Measurements from ENCODE around the gene ISYNA1. TPM values are rescaled to one million over a fixed set of nuclear protein-coding genes. Genes with fewer than 3 reads are reported as not detected.

Gene ISYNA1
- total and polyA plus RNA-seq, 8 donors, result 7.8 to 47.3 (median 15.4) TPM

DNA sequence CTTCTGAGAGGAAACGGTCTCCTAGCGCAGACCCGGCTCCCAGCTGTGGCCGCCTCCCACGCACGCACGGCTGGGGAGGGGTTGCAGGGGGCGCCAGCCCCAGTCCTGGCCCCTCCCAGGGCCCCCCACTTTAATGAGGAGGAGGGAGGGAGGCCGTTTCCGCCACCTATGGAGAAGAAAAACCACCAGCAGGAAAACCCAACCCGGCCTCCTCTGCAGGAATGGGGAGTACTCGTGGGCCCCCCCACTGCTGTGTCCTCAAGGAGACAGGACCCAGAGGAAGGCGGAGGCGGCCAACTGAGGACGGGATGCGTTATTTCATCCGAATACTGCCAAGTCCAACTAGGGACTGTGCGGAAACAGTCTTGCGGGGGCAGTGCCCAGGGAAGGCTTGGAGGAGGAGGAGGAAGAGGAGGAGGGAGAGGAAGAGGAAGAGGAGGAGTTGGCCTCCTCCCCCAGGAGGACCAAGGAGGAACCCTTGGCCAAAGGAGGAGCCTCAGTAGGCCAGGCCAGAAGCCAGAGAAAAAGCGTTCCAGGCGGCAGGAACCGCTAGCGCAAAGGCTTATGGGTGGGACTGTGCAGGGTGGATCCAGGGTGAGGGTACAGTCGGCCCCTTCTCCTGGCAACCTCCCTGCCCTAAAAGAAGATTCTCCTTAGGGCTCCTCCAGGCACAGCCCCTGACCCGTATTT, 22.6 kb downstream of the ISYNA1 start:
- no peaks in the 10 kb centered on the region for H3K9me3 ChIP-seq
- TF ChIP-seq EP300 (IDR thresholded peaks at IDR 0.05) (no peak), POLR2A (IDR thresholded peaks at IDR 0.05) (no peak), POLR2AphosphoS5 (IDR thresholded peaks at IDR 0.05) (peak; percentile 27 to 69 (median 27))
- TF ChIP-seq, protein P1, sequence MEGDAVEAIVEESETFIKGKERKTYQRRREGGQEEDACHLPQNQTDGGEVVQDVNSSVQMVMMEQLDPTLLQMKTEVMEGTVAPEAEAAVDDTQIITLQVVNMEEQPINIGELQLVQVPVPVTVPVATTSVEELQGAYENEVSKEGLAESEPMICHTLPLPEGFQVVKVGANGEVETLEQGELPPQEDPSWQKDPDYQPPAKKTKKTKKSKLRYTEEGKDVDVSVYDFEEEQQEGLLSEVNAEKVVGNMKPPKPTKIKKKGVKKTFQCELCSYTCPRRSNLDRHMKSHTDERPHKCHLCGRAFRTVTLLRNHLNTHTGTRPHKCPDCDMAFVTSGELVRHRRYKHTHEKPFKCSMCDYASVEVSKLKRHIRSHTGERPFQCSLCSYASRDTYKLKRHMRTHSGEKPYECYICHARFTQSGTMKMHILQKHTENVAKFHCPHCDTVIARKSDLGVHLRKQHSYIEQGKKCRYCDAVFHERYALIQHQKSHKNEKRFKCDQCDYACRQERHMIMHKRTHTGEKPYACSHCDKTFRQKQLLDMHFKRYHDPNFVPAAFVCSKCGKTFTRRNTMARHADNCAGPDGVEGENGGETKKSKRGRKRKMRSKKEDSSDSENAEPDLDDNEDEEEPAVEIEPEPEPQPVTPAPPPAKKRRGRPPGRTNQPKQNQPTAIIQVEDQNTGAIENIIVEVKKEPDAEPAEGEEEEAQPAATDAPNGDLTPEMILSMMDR (IDR thresholded peaks at IDR 0.05), result no peak
- no peaks in the 10 kb centered on the region for H3K36me3 ChIP-seq
- H3K4me3 ChIP-seq, result peak overlapping the region in 3 of 4 donors; percentile 22 to 31 (median 23)
- peak overlapping the region; percentile 68 to 95 (median 90) for H3K27ac ChIP-seq
- H3K4me1 ChIP-seq, result peaks cover 55 to 62% (median 59%) of the 10 kb centered on the region in 4 donors
- peaks cover 0 to 38% (median 22%) of the 10 kb centered on the region in 3 donors for H3K27me3 ChIP-seq
- WGBS, 5 donors, result 31 to 56% (median 45%) methylated on average over 25 of the region's 25 CpGs
- peak in 1 of 2 donors; percentile 90 for DNase-seq
- intact Hi-C loops (cut with DNase I; ENCODE audit: low total_unique reads), result no loop called here

DNA sequence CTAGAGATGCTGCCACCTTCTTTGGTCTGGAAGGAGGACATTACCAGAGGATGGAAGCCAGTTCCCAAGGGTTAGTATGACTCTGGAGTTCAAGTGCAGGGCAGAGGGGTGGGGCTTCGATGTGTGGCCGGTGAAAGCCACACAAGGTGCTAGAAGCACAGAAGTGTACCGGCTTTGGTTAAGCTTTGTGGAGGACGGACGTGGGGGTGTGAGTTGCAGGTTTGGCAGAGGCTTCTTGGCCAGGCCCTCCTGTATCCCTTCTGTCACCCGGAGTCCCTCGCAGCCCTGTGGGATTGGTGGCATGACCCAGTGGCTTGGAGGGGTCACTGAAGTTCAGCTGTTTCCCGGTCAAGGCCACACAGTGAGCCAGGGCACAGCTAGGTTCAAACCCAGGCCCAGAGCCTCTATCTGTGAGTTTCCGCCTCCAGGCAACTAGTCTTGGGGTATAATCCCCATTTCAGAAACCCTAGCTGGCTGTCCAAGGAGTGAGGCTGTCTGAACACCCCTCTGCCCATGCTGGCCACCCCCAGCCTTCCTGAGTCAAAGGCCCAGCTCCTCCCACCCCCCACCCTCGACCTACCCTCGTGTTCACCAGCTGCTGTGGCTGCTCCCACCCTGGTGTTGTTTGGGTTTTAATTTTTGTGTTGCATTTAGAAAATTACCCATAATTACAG, 23.3 kb downstream of the ISYNA1 start:
- 11 to 29% (median 19%) methylated on average over 10 to 11 of the region's 11 CpGs for WGBS, 5 donors
- DNase-seq, result peak in 1 of 2 donors; percentile 76
- intact Hi-C loops (cut with DNase I; ENCODE audit: low total_unique reads), result loop anchor here (5.0 kb wide), 1 partner anchor 62 kb away; no protein-coding TSS in a partner anchor
- TF ChIP-seq POLR2AphosphoS5 (IDR thresholded peaks at IDR 0.05) (no peak), EP300 (IDR thresholded peaks at IDR 0.05) (no peak)
- Histone ChIP-seq H3K27me3 (peaks cover 0 to 38% (median 22%) of the 10 kb centered on the region in 3 donors), H3K9me3 (no peaks in the 10 kb centered on the region), H3K27ac (peak overlapping the region; percentile 68 to 95 (median 90)), H3K36me3 (no peaks in the 10 kb centered on the region), H3K4me3 (peak overlapping the region in 3 of 4 donors; percentile 22 to 31 (median 23)), H3K4me1 (peaks cover 49 to 62% (median 53%) of the 10 kb centered on the region in 4 donors)

DNA sequence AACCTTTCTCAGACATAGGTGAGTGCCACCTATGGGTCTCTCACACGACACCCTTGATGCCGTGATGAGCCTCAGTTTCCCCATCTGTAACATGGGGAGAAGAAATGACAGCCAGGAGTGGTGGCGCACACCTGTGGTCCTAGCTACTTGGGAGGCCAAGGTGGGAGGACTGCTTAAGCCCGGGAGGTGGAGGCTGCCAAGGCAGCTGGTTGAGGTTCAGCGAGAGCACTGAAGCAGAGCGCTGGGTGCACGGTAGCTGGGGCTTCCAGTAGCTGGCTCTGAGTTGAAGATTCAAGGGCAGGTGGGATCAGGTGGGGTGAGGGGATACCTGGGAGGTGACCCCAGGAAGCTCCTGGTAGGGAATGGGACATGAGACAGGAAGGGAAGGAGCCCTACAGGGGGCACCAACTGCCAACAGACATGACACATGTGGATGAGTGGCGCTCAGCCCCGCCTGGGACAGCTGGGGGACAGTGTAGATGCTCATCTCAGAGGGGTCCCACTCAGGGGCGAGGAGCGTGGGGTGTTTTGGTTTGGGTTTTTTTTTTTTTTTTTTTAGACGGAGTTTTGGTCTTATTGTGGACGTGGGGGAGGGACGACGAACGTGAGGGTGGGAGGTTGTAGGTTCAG, 25.2 kb downstream of the ISYNA1 start:
- no peak overlapping the region for H3K27ac ChIP-seq
- DNase-seq, result no peak
- no peak overlapping the region for H3K4me3 ChIP-seq
- intact Hi-C loops (cut with DNase I; ENCODE audit: low total_unique reads), result loop anchor here (5.0 kb wide), 1 partner anchor 60 kb away; no protein-coding TSS in a partner anchor
- peaks cover 0 to 29% (median 20%) of the 10 kb centered on the region in 3 donors for H3K27me3 ChIP-seq
- peaks cover 36 to 55% (median 39%) of the 10 kb centered on the region in 4 donors for H3K4me1 ChIP-seq
- no peak for TF ChIP-seq EP300 (IDR thresholded peaks at IDR 0.05)
- no peak for TF ChIP-seq POLR2A (IDR thresholded peaks at IDR 0.05)
- TF ChIP-seq POLR2AphosphoS5 (IDR thresholded peaks at IDR 0.05), result no peak
- TF ChIP-seq, protein P1 (IDR thresholded peaks at IDR 0.05), result no peak
- 78 to 84% (median 81%) methylated on average over 16 of the region's 16 CpGs for WGBS, 5 donors
- H3K9me3 ChIP-seq, result no peaks in the 10 kb centered on the region
- no peaks in the 10 kb centered on the region for H3K36me3 ChIP-seq

DNA sequence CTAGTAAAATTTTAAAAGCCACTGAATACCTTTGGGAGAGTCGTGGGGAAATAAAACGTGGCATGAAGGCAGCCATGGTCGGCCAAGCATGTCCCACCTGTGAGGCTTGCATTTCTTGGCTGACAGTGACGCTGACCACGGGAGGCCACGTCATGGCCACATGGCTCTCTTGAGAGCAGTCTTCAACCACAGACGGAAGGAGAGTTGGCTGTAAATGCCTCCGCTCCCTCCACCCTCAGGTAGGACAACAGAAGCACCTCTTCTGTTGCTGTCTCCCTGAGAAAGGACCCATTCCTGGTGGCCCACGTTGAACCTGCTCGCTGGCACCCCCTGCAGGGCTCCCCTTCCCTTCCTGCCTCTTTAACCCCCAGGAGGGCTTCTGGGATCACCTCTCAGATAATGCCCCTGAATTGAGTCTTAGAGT, 29.9 kb downstream of the ISYNA1 start:
- H3K4me1 ChIP-seq, result peaks cover 0 to 26% (median 3%) of the 10 kb centered on the region in 4 donors
- H3K36me3 ChIP-seq, result no peaks in the 10 kb centered on the region
- TF ChIP-seq, protein P1 (IDR thresholded peaks at IDR 0.05), result peak in 5 of 7 experiments; percentile 13 to 64 (median 53)
- TF ChIP-seq EP300 (IDR thresholded peaks at IDR 0.05), result no peak
- intact Hi-C loops (cut with DNase I; ENCODE audit: low total_unique reads), result no loop called here
- DNase-seq, result peak; percentile 55 to 74
- H3K4me3 ChIP-seq, result no peak overlapping the region
- WGBS, 5 donors, result 42 to 50% (median 45%) methylated on average over 9 to 10 of the region's 10 CpGs
- no peak overlapping the region for H3K27ac ChIP-seq
- H3K9me3 ChIP-seq, result no peaks in the 10 kb centered on the region
- H3K27me3 ChIP-seq, result peaks cover 0 to 3% (median 0%) of the 10 kb centered on the region in 3 donors
